GM21515 (cell line): ENCODE measurements around the gene IMPACT.

Experiments used
- ATAC-seq: cut with Tn5 transposase; IDR thresholded peaks from one replicate; pipeline ENCODE4 v1.9.1; 2021; ENCODE audit not compliant: unreplicated experiment

IMPACT gene

DNA sequence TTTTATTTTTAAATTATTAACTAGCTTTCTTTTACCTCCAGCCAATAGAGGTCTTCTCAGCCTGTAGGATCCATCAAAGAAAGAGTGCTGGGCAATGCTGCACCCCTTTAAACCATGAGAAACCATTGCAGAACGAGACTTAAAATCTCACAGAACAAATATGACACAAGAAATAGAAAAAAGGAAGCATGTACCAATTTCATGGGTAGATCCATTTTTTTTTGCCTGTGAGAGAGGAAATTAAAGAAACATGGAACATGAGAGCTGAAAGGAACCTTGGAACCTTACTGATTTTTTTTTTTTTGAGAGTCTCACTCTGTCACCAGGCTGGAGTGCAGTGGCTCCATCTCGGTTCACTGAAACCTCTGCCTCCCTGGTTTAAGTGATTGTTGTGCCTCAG, 47.9 kb downstream of the IMPACT start:
- ATAC-seq, result no peak

- no peak for ATAC-seq
These were observed 49.6 kb downstream of the IMPACT start for GRCh38 chr18:24475926-24476589.

GRCh38 chr18:24479371-24479770, 52.9 kb downstream of the IMPACT start:
- ATAC-seq, result no peak

GRCh38 chr18:24482821-24483220, 56.4 kb downstream of the IMPACT start:
- ATAC-seq, result no peak

DNA sequence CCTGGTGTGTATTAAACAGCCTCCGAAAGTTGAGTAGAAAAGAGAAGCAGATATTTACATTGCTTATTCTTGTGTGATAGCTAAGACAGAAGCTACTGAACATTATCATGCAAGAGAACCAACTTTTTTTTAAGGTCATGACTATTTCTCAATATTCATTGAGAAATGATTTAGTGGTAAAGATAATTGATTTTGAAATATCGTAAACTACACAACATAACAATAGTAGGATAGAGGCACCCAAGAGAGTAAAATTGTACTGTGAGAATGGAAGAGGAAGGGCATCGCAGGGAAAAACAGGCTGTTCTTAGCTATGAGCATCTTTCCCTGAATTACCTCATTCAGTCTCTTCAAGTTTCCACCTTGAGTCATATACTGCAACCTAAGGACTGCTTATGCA, 59.2 kb downstream of the IMPACT start:
- no peak for ATAC-seq

GRCh38 chr18:24486684-24487083, 60.2 kb downstream of the IMPACT start:
- no peak for ATAC-seq

DNA sequence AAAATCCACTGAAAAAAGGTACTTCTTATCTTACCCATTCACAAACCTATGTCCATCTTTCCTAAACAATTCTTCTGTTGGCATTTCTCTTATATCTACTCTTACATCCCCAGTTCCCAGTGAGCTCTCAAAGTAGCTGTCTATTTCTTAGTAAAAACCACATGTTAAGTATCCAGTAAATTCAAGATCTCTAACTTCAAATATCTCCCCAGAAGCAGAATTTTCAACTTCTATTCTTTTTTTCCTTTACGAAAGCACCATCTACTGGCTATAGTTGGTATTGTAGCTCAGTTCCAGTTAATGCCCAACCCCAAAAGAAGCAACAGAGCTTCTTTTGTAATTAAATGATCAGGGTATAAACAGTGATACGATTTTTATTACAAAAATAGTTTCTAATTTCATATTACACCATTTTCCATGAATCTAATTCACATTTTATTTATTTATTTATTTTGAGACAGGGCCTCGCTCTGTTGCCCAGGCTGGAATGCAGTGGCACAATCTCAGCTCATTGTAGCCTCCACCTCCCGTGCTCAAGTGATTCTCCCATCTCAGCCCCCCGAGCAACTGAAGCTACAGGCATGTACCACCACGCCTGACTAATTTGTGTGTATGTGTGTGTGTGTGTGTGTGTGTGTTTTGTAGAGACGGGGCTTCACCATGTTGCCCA, 62.5 kb downstream of the IMPACT start:
- no peak for ATAC-seq

DNA sequence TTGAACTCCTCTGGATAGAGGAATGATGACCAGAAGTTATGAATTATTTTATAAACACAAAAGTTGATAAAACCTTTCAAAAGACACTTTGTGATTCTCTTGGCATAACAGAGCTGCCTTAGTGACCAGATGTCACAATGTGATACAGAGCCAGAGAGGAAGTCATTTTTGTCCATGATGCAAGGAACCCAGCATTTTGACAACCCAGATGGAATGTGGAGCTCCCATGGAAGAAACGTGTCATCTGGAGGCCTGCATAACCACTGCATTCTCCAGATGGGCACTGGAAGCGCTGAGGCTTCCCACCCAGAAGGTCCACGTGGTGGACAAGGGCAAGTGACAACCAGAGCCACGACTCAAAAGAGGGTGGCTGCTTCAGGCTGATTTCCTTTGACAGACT, 64.1 kb downstream of the IMPACT start:
- ATAC-seq, result no peak

GRCh38 chr18:24491927-24492834, 65.7 kb downstream of the IMPACT start:
- ATAC-seq, result peak; percentile 70

- ATAC-seq, result no peak
These were observed 68.1 kb downstream of the IMPACT start for GRCh38 chr18:24494586-24494985.

DNA sequence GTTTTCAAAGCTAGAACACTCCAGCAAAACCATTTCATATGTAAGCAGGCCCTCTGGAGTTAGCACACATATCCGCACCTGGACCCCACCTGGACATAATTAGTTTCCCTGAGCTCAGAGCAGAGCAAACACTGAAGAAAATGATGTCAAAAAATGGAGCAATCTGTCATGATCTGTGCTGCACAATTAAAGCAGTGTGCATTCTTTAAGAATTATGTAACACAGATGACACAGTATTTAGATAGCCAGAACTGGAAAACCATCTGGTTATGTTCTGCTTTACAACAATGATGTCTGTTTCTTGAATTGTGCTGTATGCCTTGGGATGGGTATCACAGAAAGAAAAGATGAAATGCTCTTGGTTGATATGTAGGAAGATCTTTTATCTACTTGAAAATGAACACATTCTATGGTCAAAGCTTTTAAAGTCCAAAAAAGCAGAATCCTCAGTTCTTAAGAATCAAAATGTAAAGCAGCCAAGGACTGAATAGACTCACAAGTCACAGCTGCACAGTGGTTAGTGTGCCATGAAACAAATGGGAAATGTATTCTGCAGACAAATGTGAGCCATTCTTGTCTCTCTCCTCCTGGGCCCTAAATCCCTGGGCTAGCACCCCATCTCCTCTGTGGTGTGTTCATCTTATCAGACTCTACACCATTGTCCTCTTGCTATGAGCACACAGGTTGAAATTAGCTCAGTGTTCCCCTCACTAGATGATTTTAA, 70.7 kb downstream of the IMPACT start:
- no peak for ATAC-seq

DNA sequence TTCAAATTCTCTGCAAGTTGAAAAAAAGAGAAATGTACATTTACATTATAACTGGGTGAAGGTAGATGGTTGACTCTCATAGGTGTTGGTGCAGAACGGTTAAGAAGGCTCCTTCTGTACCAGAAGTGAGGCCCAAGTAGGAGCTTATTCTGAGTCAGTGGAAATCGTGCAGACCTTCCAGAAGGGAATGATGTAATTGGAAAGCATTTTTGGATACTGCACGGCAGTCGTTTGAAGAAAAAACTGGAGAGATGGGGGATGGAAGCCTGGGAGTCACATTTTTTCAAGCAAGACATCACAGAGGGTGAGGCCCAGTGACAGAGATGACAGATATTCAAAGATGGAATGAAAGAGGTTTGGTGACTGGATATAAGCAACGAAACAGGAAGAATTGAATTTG, 73.3 kb downstream of the IMPACT start:
- no peak for ATAC-seq

DNA sequence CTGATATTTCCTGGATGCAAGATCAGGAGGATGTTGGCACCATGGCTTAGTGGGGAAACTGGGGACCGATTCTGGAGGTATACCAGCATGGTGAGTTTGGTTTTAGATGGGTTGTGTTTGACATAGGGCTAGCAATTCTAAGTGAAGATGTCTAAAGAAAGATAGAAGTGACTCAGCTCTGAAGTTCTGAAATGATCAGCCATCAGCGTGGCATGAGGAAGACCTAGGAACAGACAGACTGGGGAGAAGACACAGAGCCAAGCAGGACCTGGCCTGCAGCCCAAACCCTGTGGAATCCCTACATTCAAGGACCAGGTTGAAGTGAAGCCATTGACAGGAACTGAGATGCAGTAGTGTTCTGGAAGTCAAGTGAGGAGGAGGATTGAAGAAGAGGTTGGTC, 73.7 kb downstream of the IMPACT start:
- ATAC-seq, result no peak

- ATAC-seq, result no peak
These were observed 74.3 kb downstream of the IMPACT start for GRCh38 chr18:24500766-24501165.

DNA sequence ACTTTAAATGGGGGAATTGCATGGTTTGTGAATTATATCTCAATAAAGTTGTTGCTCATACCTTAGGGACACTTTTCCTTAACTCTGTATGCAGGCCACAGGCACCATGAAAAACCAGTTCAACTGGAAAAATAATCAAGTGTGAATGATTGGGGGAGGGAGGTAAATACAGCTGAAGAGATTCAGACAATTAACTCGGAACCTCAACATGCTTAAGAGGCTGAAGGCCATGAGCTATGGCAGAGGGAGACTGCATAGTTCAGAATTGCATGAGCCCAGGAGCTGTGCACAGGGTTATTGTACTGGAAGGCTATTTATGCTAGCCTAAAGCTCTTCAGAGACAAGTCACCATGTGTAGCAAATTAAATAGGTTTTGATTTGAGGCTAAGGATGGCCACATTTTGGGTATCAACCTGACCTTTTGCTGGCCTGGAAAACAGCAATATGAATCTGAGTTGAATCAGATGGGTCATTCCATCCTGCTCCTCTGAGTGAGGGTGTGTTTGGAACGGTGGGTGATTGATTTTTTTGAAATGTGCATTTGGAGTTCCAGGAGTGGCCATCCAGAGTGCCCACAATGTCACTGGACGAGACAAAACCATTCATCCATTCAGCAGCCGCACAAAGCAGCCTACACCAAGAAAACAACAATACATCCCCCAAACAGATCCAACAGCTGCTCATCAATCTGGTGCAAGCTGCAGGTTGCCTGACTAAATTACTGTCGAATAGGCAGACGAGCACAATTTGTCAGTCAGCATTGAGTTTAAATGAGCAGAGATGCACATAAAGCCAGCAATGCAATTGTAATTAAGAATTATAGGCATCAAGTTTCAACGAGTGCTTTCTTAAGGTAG, 76.4 kb downstream of the IMPACT start:
- no peak for ATAC-seq
